Endodermal cell (in vitro differentiated cells): Measurements from ENCODE around the gene CRMP1. TPM values are rescaled to one million over a fixed set of nuclear protein-coding genes. Genes with fewer than 3 reads are reported as not detected.
A peak's percentile ranks its signal among the peaks of the same experiment; 100 is the strongest.

Experiments used
- DNase-seq: peaks from one replicate; pipeline ENCODE4 v3.0.0-alpha.2; 2017
- H3K27ac ChIP-seq: 2 replicates; pipeline ENCODE4 v1.5.1; 2013; ENCODE audit warnings: mild to moderate bottlenecking, low read depth, low read length, moderate library complexity
- H3K27me3 ChIP-seq: 2 replicates; pipeline ENCODE4 v1.6.1; 2013; ENCODE audit warnings: mild to moderate bottlenecking, low read length, moderate library complexity; ENCODE audit not compliant: insufficient read depth, control insufficient read depth, poor library complexity, severe bottlenecking
- H3K36me3 ChIP-seq: 2 replicates; pipeline ENCODE4 v1.7.0; 2013; ENCODE audit warnings: mild to moderate bottlenecking, low read length, moderate library complexity; ENCODE audit not compliant: control insufficient read depth, insufficient read depth
- H3K4me1 ChIP-seq: one replicate; pipeline ENCODE4 v1.7.0; 2013; ENCODE audit warnings: low read length; ENCODE audit not compliant: control insufficient read depth, insufficient read depth
- H3K4me3 ChIP-seq: 2 replicates; pipeline ENCODE4 v1.5.1; 2013; ENCODE audit warnings: mild to moderate bottlenecking, low read length, moderate library complexity
- H3K9ac ChIP-seq: 2 replicates; pipeline ENCODE4 v1.6.1; 2013; ENCODE audit warnings: mild to moderate bottlenecking, low read length, moderate library complexity; ENCODE audit not compliant: poor library complexity, severe bottlenecking; ENCODE audit errors: extremely low read depth
- H3K9me3 ChIP-seq: 2 replicates; pipeline ENCODE4 v1.6.1; 2013; ENCODE audit warnings: mild to moderate bottlenecking, low read length, moderate library complexity; ENCODE audit not compliant: control insufficient read depth
- H3K27ac Mint-ChIP-seq: 2 replicates; pipeline ENCODE4 v1.8.0; 2020; ENCODE audit warnings: mixed read lengths
- H3K27me3 Mint-ChIP-seq: 2 replicates; pipeline ENCODE4 v1.8.0; 2021; ENCODE audit warnings: mild to moderate bottlenecking, mixed read lengths; ENCODE audit not compliant: insufficient read depth
- H3K36me3 Mint-ChIP-seq: 2 replicates; pipeline ENCODE4 v1.8.0; 2020; ENCODE audit warnings: low read depth, mixed read lengths
- H3K4me1 Mint-ChIP-seq: 2 replicates; pipeline ENCODE4 v1.8.0; 2020; ENCODE audit warnings: mixed read lengths
- H3K4me3 Mint-ChIP-seq: 2 replicates; pipeline ENCODE4 v1.8.0; 2020; ENCODE audit warnings: mild to moderate bottlenecking, moderate library complexity, mixed read lengths
- H3K9me3 Mint-ChIP-seq: 2 replicates; pipeline ENCODE4 v1.8.0; 2020; ENCODE audit warnings: mild to moderate bottlenecking, mixed read lengths
- CTCF ChIP-seq: fragments of 200-600 bp; sonication (generic); conservative IDR thresholded peaks from 2 replicates; pipeline ENCODE4 v1.5.0; 2021; ENCODE audit warnings: antibody characterized with exemption, mild to moderate bottlenecking
- WGBS, 2 experiments: methylation state at CpG; one replicate each; pipeline versions ENCODE4 v1.1.5 to v1.1.7; 2013; ENCODE audit warnings: missing lambda C conversion rate in 2 of 2, mixed read lengths in 1 of 2; ENCODE audit not compliant: insufficient coverage in 1 of 2, insufficient read length in 1 of 2; 5-methylcytosine and 5-hydroxymethylcytosine counted together
- total RNA-seq, 2 donors: library from RNA; stranded (reverse); fragmentation: NEBNext Ultra II Directional in 1 of 2; extraction: Animal tissue kit (Norgen Biotek cat#: 25700) in 1 of 2; gene quantifications; 2 replicates in 1 of 2; 3 replicates in 1 of 2; pipeline ENCODE4 v1.2.1, GENCODE V29; 2021

The CRMP1 gene
- total RNA-seq, 2 donors from 2014 or later, result 40.0 to 64.9 TPM

DNA sequence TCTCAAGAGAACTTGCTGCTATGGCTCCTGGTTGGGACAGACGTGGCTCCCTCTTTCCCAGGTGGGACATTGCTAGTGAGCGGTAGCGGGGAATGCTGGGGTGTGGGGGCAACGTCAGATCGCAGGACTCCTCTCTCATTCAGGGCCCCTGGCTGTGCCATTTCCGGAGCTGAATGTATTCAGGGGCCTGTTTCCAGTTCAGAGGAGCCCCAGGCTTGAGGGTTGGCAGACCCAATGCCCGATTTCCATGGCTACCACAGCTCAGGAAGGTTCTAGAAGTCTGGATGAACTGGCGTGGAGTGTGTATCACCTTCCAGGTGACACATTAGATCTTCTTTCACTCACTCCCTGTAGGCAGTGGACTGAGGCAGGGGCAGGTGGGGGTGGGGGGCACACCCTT, 26.2 kb upstream of the CRMP1 start:
- no peak for DNase-seq
- Mint-ChIP-seq H3K27me3 (peaks cover 7% of the 10 kb centered on the region), H3K36me3 (no peaks in the 10 kb centered on the region), H3K4me1 (peaks cover 8% of the 10 kb centered on the region), H3K9me3 (no peaks in the 10 kb centered on the region), H3K27ac (no peak overlapping the region), H3K4me3 (no peak overlapping the region)
- 90 to 92% methylated on average over 5 to 8 of the region's 8 CpGs for WGBS, 2 experiments
- no peak for TF ChIP-seq CTCF
- H3K9ac ChIP-seq, result no peak overlapping the region
- H3K4me3 ChIP-seq, result no peak overlapping the region
- no peaks in the 10 kb centered on the region for H3K4me1 ChIP-seq
- H3K36me3 ChIP-seq, result no peaks in the 10 kb centered on the region
- H3K27ac ChIP-seq, result no peak overlapping the region
- H3K27me3 ChIP-seq, result no peaks in the 10 kb centered on the region
- H3K9me3 ChIP-seq, result no peaks in the 10 kb centered on the region

DNA sequence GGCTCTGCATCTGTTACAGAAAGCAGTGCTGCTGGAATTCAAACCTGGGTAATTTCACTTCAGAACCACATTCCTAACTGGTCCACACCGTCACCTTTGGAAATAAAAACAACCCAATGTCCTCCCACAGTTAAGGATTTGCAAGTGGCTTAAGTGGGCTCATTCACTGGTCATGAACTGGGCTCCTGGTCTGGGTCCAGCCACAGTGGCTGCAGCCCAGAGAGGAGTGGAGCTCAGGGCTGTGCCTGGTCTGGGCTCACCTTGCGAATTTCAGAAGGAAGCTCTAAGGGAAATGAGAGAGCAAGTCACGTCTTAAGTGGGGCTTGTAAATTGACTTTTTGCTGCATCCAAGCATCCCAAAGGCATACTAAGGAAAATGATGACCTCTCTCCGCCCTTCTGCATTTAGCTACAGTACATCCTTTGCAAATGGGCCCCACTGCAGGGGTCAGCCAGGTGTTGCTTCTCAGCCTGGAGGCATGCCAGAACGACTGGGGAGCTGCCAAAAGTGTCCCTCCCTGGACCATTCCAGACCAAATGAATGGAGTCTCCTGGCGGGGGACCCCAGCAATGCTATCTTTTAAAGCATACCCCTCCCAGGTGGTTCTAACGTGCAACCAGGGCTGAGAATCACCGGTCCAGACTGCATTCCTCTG, 25.6 kb upstream of the CRMP1 start:
- Mint-ChIP-seq H3K36me3 (no peaks in the 10 kb centered on the region), H3K4me1 (peaks cover 8% of the 10 kb centered on the region), H3K27ac (no peak overlapping the region), H3K9me3 (no peaks in the 10 kb centered on the region), H3K27me3 (peaks cover 7% of the 10 kb centered on the region), H3K4me3 (no peak overlapping the region)
- H3K27me3 ChIP-seq, result no peaks in the 10 kb centered on the region
- no peaks in the 10 kb centered on the region for H3K36me3 ChIP-seq
- H3K27ac ChIP-seq, result peak overlapping the region; percentile 47
- H3K4me3 ChIP-seq, result no peak overlapping the region
- no peak overlapping the region for H3K9ac ChIP-seq
- H3K4me1 ChIP-seq, result no peaks in the 10 kb centered on the region
- H3K9me3 ChIP-seq, result no peaks in the 10 kb centered on the region
- TF ChIP-seq CTCF, result no peak
- WGBS, 2 experiments, result 73 to 87% methylated on average over 3 to 8 of the region's 8 CpGs
- DNase-seq, result peak; percentile 50

DNA sequence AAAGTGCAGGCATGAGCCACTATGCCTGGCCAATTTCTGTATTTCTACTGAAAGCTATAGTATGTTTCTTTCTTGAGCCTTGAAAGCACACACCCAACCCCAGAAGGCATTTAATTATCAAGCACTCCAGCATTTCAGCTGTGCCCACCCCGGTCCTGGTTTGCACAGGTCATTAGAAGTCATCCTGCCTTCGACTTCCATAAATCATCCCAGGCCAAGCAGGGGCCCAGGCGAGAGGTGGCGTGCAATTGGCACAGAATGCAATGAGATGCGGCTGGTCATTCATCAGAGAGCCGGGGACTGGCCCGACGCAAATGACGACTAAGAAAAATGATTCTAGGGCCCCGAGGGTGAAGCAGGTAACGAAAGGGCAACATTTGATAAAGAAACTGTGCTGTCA, 24.8 kb upstream of the CRMP1 start:
- DNase-seq, result peak; percentile 29
- no peak overlapping the region for H3K4me3 ChIP-seq
- Mint-ChIP-seq H3K27me3 (peaks cover 3% of the 10 kb centered on the region), H3K4me1 (peaks cover 8% of the 10 kb centered on the region), H3K27ac (no peak overlapping the region), H3K9me3 (no peaks in the 10 kb centered on the region), H3K36me3 (no peaks in the 10 kb centered on the region), H3K4me3 (no peak overlapping the region)
- TF ChIP-seq CTCF, result no peak
- no peak overlapping the region for H3K9ac ChIP-seq
- H3K9me3 ChIP-seq, result no peaks in the 10 kb centered on the region
- H3K36me3 ChIP-seq, result no peaks in the 10 kb centered on the region
- H3K27me3 ChIP-seq, result no peaks in the 10 kb centered on the region
- H3K4me1 ChIP-seq, result no peaks in the 10 kb centered on the region
- WGBS, 2 experiments, result 91 to 93% methylated on average over 10 to 11 of the region's 11 CpGs
- peak overlapping the region; percentile 47 for H3K27ac ChIP-seq
